Measurements from ENCODE around the gene CYP19A1. TPM values are rescaled to one million over a fixed set of nuclear protein-coding genes. Genes with fewer than 3 reads are reported as not detected.
A peak's percentile ranks its signal among the peaks of the same experiment; 100 is the strongest.

Gene CYP19A1
- total and polyA plus RNA-seq, 2 donors (not counting 1 experiment from before 2014, with no cell fraction given) = not detected

- ATAC-seq (ENCODE audit: low read depth) (no peak), DNase-seq (no peak)
- Histone ChIP-seq H3K4me2 (replicated peaks; ENCODE audit: low read depth, low read length, poor library complexity, severe bottlenecking) (no peak overlapping the region), H3K79me2 (ENCODE audit: control insufficient read depth, insufficient read depth, low read length) (no peaks in the 10 kb centered on the region), H4K20me1 (ENCODE audit: control insufficient read depth, insufficient read depth, low read length, poor library complexity, severe bottlenecking) (no peaks in the 10 kb centered on the region), H3K27ac (ENCODE audit: low read length in 2 of 2) (no peak overlapping the region), H3K9me3 (ENCODE audit: control extremely low read depth in 1 of 3, control insufficient read depth in 2 of 3, insufficient read depth in 1 of 3, low read length in 2 of 3) (no peaks in the 10 kb centered on the region), H3K4me3 (ENCODE audit: control extremely low read depth in 1 of 5, extremely low read depth in 1 of 5, insufficient read depth in 1 of 5, low read depth in 2 of 5, low read length in 4 of 5) (no peak overlapping the region), H3K9ac (ENCODE audit: low read length) (no peak overlapping the region), H3K27me3 (replicated peaks in 1 of 4; ENCODE audit: control extremely low read depth in 1 of 4, control insufficient read depth in 3 of 4, insufficient read depth in 4 of 4, low read length in 3 of 4) (peaks cover 0 to 4% (median 2%) of the 10 kb centered on the region in 4 experiments), H2AFZ (ENCODE audit: insufficient read depth, low read depth, low read length, poor library complexity, severe bottlenecking) (no peak overlapping the region), H3K4me1 (ENCODE audit: control insufficient read depth in 2 of 2, insufficient read depth in 2 of 2, low read length in 2 of 2) (peaks cover 0 to 5% of the 10 kb centered on the region in 2 donors), H3K36me3 (replicated peaks in 1 of 2; ENCODE audit: control extremely low read depth in 1 of 2, control insufficient read depth in 1 of 2, extremely low read depth in 1 of 2, insufficient read depth in 2 of 2, low read length in 1 of 2) (no peaks in the 10 kb centered on the region)
- no peak overlapping the region for H3K4me3 Mint-ChIP-seq
- POLR2A ChIA-PET = no interaction called here
- CTCF ChIA-PET = no interaction called here
- peaks cover 13% of the 10 kb centered on the region for H3K27me3 Mint-ChIP-seq
- no peaks in the 10 kb centered on the region for H3K9me3 Mint-ChIP-seq (ENCODE audit: insufficient read depth)
- H3K27ac Mint-ChIP-seq = no peak overlapping the region
- 97% methylated on average over 3 of the region's 3 CpGs for WGBS (ENCODE audit: insufficient coverage)
- H3K4me1 Mint-ChIP-seq = no peaks in the 10 kb centered on the region
- TF ChIP-seq CTCF (IDR thresholded peaks at IDR 0.05) (no peak), EZH2 (IDR thresholded peaks at IDR 0.05; ENCODE audit: borderline replicate concordance, insufficient read depth, low read depth, low read length, poor library complexity, severe bottlenecking) (no peak)
- intact Hi-C loops (cut with micrococcal nuclease) = no loop called here
Measured at GRCh38 chr15:51307325-51307724, 31.1 kb downstream of the CYP19A1 start.

GRCh38 chr15:51303462-51303980 is 34.9 kb downstream of the CYP19A1 start:
- intact Hi-C loops (cut with micrococcal nuclease) = no loop called here
- H3K9me3 ChIP-seq (ENCODE audit: control extremely low read depth in 1 of 3, control insufficient read depth in 2 of 3, insufficient read depth in 1 of 3, low read length in 2 of 3) = no peaks in the 10 kb centered on the region
- no peaks in the 10 kb centered on the region for H4K20me1 ChIP-seq (ENCODE audit: control insufficient read depth, insufficient read depth, low read length, poor library complexity, severe bottlenecking)
- no peaks in the 10 kb centered on the region for H3K36me3 ChIP-seq (replicated peaks in 1 of 2; ENCODE audit: control extremely low read depth in 1 of 2, control insufficient read depth in 1 of 2, extremely low read depth in 1 of 2, insufficient read depth in 2 of 2, low read length in 1 of 2)
- ChIA-PET POLR2A (no interaction called here), CTCF (no interaction called here)
- H3K4me2 ChIP-seq (replicated peaks; ENCODE audit: low read depth, low read length, poor library complexity, severe bottlenecking) = no peak overlapping the region
- DNase-seq (no peak), ATAC-seq (ENCODE audit: low read depth) (no peak)
- no peaks in the 10 kb centered on the region for H3K9me3 Mint-ChIP-seq (ENCODE audit: insufficient read depth)
- H3K4me1 Mint-ChIP-seq = no peaks in the 10 kb centered on the region
- H3K4me1 ChIP-seq (ENCODE audit: control insufficient read depth in 2 of 2, insufficient read depth in 2 of 2, low read length in 2 of 2) = peaks cover 0 to 5% of the 10 kb centered on the region in 2 donors
- no peak overlapping the region for H3K4me3 ChIP-seq (ENCODE audit: control extremely low read depth in 1 of 5, extremely low read depth in 1 of 5, insufficient read depth in 1 of 5, low read depth in 2 of 5, low read length in 4 of 5)
- peak overlapping the region; percentile 33 for H2AFZ ChIP-seq (ENCODE audit: insufficient read depth, low read depth, low read length, poor library complexity, severe bottlenecking)
- no peak overlapping the region for H3K9ac ChIP-seq (ENCODE audit: low read length)
- H3K27ac ChIP-seq (ENCODE audit: low read length in 2 of 2) = no peak overlapping the region
- no peaks in the 10 kb centered on the region for H3K79me2 ChIP-seq (ENCODE audit: control insufficient read depth, insufficient read depth, low read length)
- H3K27ac Mint-ChIP-seq = no peak overlapping the region
- TF ChIP-seq EZH2 (IDR thresholded peaks at IDR 0.05; ENCODE audit: borderline replicate concordance, insufficient read depth, low read depth, low read length, poor library complexity, severe bottlenecking) (no peak), CTCF (IDR thresholded peaks at IDR 0.05) (no peak)
- peaks cover 0 to 4% (median 2%) of the 10 kb centered on the region in 4 experiments for H3K27me3 ChIP-seq (replicated peaks in 1 of 4; ENCODE audit: control extremely low read depth in 1 of 4, control insufficient read depth in 3 of 4, insufficient read depth in 4 of 4, low read length in 3 of 4)
- 69% methylated on average over 2 of the region's 2 CpGs for WGBS (ENCODE audit: insufficient coverage)
- peaks cover 10% of the 10 kb centered on the region for H3K27me3 Mint-ChIP-seq
- H3K4me3 Mint-ChIP-seq = no peak overlapping the region
